SKM-1 treated with dmso at 0.1 percent for 144 hours (cell line): ENCODE measurements around the gene COL3A1.

ENCODE experiments used
- DNase-seq: peaks from one replicate; lab custom pipeline; 2025; ENCODE audit not compliant: unreplicated experiment; lab: John Stamatoyannopoulos, UW

COL3A1 gene

DNA sequence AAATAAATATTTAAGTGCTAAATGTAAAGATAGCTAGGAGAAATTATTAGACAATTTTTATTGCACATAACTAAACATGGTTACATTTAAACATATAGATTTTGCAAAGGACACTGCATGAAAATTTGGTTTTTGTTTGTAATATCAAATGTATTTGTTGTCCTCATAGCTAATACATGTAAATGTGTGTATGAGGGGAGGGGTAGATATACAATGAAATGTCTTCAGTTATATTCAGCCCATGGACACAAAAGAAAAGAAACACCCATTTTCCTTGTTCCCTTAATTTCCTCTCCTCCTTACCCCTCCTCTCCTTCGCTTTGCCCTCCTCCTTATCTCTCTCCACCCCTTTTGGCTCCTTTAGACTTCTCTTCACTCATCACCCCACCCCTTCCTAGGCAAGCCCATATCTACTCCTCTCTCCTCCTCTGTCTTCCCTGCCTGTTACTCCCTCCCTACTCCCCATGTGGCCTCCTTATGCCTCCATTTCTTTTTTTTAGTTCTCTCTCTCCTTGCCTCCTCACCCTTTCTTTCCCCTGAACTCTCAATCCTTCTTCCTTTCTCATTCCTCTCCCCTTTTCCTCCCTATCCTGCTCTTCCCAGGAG, 1.4 kb downstream of the COL3A1 start:
- DNase-seq, result no peak

DNA sequence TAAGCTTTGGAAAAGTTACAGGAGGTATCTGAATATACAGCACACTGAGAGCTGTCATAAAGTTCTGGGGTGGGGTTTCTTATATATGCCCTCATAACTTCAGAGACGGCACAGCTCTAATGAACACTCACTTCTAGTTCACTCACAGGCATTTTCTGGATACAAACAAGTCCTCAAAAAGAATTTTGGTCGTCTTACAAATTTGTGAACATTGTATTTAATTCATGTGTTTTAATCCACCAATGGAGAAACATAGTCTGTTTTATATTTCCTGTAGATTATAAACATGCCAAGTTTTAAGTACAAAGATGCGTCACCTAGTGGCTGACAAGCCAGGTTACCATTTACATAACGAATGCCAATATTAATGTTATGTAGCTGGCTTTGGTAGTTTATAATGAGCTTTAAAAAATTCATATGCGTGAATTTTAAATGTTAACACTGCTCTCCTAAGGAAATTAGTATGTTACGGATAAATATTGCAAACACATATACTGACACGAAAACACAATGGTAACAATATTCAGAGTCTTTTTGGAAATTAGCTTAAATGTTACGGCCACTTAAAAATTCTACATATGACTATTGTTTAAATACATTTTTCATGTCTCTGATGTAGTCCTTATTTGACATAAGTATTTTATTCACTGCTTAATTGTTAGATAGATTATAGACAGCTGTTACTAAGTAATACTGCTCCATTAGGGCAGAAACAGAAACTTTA, 2.5 kb downstream of the COL3A1 start:
- no peak for DNase-seq

GRCh38 chr2:188977317-188977716, 3.1 kb downstream of the COL3A1 start:
- no peak for DNase-seq

GRCh38 chr2:188978291-188979081, 4.3 kb downstream of the COL3A1 start:
- no peak for DNase-seq

DNA sequence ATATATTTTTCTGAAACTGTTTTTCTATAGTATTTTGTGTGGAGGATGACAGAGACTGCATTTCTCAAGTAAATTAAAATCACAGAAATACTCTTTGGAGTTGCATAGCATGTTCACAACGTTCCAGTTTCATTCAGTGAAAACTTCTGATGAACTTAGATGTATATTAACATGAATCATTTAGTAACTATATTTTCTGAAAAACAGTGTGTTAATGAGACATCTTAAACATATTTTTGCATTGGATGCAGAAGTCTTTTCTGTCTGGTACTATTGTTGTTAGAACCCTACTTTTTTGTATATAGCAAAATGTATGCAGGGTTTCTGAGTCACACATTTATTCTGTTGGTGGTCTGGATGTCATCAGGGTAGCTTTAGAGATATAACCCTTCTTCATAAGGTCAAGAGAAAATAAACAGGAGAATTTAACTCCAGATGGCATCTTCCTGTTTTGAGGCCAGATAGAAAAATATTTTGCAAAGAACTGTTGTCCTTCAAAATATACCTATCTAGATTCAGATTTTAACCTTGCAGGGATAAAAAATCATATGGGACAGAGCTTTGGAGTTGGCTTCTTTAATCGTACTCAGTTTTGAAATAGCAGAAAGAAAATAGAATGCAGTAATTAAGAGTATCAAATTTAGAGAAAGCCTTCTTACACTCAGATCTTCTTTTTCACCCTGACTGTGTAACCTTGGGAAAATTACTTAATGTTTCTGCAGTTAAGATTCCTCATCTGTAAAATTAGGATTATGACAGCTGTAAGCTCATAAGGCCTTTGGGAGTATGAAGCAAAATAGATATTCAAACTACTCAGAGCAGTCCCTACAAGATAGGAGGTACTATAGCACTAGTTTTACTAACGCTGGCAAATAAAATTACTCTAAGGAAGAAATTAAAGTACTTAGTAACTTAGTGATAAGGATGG, 5.3 kb downstream of the COL3A1 start:
- no peak for DNase-seq

- no peak for DNase-seq
These were observed 9.4 kb downstream of the COL3A1 start for GRCh38 chr2:188983427-188984064.

DNA sequence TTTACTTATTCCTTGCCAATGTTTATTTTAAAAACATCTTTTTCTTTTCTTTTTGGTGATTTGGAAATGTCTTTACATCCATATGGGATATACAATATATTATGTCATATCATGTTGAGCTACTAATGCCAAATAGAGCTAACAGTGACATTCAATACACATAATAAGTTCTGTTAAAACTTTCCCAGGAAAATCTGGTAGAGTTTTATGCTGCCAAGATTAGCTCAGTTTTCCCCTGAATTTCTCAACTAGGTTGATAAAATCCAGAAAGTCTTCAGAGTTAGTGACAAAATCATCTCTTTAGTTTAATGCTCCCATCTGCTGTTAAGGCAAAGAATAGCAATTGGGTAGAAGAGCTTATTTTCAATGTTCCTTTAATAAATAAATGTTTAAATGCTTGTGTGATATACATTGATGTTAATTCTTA, 9.9 kb downstream of the COL3A1 start:
- DNase-seq, result no peak

DNA sequence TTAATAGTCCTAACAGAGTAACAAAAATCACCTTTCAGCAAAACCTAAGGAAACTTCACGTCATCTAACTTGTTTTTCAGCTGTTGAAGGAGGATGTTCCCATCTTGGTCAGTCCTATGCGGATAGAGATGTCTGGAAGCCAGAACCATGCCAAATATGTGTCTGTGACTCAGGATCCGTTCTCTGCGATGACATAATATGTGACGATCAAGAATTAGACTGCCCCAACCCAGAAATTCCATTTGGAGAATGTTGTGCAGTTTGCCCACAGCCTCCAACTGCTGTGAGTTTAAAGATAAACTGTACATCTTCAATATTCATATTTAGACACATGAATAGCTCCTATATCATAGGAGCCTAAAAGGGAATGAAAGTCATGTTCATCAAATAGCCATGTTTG, 10.5 kb downstream of the COL3A1 start:
- no peak for DNase-seq

DNA sequence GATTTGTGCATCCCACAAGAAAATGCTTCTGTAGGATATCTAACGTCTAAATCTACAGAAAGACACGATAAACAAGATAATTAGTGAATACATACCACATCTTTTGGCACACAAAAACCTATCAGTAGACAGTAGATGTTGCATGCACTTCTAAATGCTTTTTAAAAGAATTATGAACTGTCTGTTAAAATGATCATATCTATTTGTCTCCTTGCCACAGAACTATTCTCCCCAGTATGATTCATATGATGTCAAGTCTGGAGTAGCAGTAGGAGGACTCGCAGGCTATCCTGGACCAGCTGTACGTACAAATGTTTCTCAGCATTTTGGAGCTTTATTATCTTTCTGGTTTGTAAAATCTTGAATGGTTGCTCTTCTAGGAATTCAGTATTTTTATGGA, 12.7 kb downstream of the COL3A1 start:
- DNase-seq, result no peak

DNA sequence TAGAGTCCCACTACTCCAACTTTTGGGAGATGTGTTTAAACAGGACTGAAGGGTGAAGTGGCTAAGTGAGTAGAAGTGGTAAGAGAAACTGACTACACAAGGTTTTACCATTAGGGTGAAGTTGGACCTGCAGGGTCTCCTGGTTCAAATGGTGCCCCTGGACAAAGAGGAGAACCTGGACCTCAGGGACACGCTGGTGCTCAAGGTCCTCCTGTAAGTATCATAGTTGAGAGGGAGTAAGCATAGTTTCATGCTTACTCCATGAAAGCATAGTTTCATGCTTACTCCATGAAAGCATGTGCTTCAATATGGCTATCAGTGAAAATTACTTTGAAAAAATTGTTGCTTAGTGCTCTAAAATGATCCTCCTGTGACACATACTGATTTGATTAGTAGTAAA, 19.1 kb downstream of the COL3A1 start:
- no peak for DNase-seq

DNA sequence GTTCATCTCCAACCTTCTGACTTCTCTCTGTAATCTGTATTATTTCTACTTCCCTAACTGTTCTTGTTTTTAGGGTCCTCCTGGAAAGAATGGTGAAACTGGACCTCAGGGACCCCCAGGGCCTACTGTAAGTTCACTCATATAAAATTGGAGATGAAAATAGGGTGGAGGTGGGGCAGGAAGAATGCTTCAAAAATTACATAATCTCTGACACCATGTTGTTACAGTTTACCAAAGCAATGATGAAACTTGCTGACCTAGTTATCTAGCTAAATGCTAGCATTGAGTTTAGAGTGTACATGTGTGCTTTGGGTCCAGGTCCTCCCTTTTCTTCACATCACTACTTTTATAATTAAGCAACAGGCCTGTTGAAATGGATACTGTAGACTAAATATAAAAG, 23.1 kb downstream of the COL3A1 start:
- no peak for DNase-seq

DNA sequence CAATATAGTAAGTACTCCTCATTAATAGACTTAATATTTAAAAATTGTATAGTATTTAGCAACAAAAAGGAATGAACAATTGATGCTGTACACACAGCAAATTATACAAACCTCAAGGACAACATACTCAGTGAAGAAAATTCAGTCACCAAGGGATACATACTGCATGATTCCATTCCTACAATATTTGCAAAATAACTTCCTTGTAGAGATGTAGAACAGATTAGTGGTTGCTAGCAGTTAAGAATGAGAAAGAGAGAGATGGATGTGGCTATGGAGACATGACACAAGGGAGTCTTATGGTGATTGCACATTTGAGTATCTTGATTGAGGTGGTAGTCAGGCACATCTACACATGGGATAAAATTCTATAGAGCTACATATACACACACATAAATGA, 26.0 kb downstream of the COL3A1 start:
- DNase-seq, result no peak

DNA sequence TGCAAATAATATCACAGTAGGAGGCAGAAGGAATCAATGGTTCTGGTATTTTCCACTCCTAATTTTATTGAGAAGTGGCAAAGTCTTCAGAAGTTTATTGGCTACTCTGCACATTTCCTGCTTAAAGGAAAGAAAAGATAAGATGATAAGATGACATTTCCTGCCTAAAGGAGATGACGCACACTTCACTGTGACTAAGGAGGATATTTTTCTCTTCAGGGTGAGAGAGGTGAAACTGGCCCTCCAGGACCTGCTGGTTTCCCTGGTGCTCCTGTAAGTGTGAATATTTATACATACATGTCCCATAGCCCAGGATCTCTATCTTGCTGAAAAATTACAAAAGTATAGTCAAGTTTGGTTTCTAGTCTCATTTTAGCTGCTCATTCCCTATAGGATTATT, 27.9 kb downstream of the COL3A1 start:
- no peak for DNase-seq

- no peak for DNase-seq
These were observed 34.5 kb downstream of the COL3A1 start for GRCh38 chr2:189008555-189009262.

GRCh38 chr2:189010536-189010935, 36.4 kb downstream of the COL3A1 start:
- DNase-seq, result no peak

- DNase-seq, result no peak
These were observed 38.2 kb downstream of the COL3A1 start for GRCh38 chr2:189012351-189012750.

- DNase-seq, result no peak
These were observed 38.9 kb downstream of the COL3A1 start for GRCh38 chr2:189013031-189013430.

GRCh38 chr2:189013671-189014448, 39.7 kb downstream of the COL3A1 start:
- DNase-seq, result no peak

- DNase-seq, result no peak
These were observed 40.4 kb downstream of the COL3A1 start for GRCh38 chr2:189014449-189015138.
